ENCODE measurements around the gene HNRNPA3.
A peak's percentile ranks its signal among the peaks of the same experiment; 100 is the strongest.
"Not testable (repeated sequence)": the region's sequence is repeated elsewhere in the genome, so short reads cannot be mapped to it uniquely, and the experiment has no call there.

The HNRNPA3 gene

DNA sequence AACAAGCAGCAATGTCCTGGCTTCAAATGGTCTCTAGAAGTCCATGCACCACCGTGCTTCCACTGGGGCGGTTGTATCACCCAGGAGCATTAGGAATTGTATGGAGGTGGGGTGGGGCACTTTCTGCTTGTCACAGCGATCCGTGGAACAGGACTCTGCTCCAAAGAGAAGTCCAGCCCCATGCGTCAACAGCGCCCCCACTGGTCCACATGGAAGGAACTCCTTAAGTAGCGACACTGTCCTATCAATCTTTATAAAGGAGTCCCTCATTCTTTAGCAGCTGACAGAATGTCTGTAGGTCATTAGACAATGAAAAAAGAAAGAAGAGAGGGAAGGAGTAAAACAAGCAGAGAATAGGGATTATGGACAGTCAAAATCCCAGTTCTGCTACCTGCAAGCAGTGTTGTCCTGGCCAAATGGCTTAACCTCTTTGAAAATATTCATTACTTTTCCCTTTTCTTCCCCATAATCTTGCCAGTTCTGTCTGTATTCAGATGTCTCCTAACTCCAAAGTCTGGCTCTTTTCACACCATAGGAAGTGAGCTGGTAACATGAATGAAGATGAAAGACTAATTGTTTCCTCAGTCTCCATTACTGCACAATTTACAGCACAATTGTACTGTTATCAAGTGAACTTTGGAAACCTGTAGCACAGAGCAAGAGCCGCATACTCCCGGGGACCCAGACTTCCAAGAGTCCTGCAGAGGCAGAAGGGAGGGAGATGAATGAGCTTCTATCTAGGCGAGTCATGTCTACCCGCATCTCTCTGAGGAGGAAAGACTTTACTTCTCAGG, 42.0 kb downstream of the HNRNPA3 start:
- DNase-seq = peak in 24 of 56 donors; percentile 4 to 74 (median 17)

DNA sequence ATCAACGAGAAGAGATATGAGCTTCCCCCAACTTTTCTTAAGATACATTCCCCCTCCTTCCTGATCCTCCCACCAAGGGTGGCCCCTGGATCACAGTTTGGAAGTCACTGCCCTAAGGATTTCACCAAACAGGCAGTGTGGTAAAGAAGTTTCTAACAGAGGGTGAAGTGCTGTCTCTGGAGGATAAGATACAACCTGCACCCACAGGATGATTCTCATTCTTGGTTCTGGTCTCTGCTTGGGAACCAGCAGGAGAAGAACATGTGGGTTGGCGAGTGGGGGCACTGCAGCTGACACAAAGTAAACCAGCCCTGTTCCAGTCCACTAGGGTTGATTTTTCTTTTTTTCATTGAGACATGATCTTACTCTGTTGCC, 42.6 kb downstream of the HNRNPA3 start:
- no peak for DNase-seq

- no peak for DNase-seq
Measured at GRCh38 chr2:177256026-177256425, 43.4 kb downstream of the HNRNPA3 start.

GRCh38 chr2:177256695-177257094, 44.1 kb downstream of the HNRNPA3 start:
- no peak for DNase-seq

- no peak for DNase-seq
Measured at GRCh38 chr2:177257471-177257870, 44.9 kb downstream of the HNRNPA3 start.

- no peak for DNase-seq
Measured at GRCh38 chr2:177258059-177258458, 45.5 kb downstream of the HNRNPA3 start.

DNA sequence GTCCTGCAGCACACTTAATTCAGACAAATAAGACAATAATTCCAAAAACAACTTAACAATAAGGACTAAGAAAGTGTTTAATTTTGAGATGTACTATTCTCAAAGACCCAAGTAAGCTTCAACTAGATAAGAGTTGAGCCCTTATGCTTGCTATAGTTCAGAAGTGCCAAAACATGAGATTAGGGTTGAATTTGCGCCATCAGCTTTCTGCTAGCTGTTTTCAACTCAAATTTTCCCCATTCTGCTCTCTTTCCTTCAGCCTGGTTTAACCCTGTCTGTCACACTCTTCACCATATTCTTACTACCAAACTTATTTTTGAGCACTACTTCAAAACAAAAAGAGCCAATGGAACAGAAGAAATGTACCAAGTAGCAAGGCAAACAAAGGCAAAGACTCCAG, 47.8 kb downstream of the HNRNPA3 start:
- no peak for DNase-seq

DNA sequence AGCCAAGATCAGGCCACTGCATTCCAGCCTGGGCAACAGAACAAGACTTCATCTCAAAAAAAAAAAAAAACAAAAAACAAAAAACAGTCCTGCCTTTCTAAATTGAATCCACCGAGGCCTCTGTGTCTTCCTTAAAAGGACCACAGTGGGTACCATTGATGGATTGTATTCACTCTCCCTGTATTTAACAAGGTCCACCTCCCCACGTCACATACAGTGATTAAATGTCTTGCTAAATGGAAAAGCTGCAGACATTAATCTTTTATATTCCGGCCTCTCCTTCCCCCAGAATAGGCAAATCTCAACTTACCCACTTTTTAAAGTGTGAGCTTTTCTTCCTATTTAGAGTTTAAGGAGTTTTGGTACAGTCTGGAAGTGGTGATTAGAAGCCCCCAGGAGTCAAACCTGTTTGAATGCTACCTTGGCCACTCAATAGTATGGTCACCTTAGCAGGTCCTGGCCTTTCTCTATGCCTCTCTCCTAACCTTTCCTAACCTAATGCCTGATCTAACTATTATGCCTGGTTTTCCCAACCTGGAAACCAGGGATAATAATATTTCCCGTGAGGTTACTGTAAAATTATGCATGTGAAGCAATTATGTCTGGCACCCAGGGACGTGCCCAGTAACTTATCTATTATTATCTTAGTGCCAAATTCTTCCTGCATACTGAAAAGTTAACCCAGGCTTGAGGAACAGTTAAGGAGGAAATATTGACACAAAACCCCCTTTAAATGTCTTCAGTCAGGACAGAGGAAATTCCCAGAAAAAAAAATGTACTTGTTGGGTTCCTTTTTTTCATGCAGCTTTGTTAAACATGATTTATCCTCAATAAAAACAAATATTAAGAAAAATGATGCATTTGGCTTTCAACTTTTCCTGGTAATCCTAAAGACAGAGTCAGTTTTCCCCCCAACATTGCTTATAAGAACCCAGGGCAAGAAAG, 48.8 kb downstream of the HNRNPA3 start:
- no peak for DNase-seq

GRCh38 chr2:177262092-177262491, 49.5 kb downstream of the HNRNPA3 start:
- DNase-seq = no peak

GRCh38 chr2:177262958-177263450, 50.4 kb downstream of the HNRNPA3 start:
- no peak for DNase-seq

DNA sequence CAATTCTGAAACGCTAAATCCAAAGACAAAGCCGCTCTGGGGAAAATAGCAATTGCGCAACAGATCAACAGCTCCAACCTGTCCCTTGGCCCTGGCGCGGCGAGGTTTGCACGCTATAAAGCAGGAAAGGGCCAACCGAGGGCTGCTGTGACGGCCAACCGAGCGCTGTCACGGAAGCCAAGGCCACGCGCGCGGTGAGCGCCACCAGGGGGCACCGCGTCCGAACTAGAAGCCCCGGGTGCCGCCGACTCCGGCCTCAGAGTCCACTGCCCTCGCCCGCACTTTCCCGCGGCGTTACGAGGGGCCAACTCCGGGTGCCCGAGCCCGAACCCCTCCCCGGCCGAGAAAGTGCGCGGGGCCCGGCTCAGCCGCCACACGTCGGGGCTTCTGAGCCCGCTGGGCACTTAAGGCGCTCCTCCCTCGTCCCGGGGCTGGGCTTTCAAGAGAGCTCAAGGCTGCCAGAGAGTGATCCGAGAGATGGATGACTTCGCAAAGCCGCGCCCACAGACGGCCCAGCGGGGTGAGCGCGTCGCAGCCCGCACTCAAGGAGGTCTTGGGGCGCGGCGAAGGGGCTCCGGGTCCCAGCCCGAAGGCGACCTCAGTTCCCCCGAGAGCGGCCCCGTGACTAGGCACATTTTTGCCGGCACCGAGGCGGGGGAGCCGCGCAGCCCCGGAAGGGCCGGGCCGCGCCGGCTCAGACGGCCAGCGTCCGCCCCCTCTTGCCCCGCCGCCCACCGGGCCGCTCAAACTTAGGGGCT, 51.0 kb downstream of the HNRNPA3 start:
- DNase-seq = peak; percentile 38 to 98 (median 91)

- DNase-seq = peak in 14 of 56 donors; percentile 33 to 88 (median 61)
Measured at GRCh38 chr2:177264209-177264692, 51.7 kb downstream of the HNRNPA3 start.

DNA sequence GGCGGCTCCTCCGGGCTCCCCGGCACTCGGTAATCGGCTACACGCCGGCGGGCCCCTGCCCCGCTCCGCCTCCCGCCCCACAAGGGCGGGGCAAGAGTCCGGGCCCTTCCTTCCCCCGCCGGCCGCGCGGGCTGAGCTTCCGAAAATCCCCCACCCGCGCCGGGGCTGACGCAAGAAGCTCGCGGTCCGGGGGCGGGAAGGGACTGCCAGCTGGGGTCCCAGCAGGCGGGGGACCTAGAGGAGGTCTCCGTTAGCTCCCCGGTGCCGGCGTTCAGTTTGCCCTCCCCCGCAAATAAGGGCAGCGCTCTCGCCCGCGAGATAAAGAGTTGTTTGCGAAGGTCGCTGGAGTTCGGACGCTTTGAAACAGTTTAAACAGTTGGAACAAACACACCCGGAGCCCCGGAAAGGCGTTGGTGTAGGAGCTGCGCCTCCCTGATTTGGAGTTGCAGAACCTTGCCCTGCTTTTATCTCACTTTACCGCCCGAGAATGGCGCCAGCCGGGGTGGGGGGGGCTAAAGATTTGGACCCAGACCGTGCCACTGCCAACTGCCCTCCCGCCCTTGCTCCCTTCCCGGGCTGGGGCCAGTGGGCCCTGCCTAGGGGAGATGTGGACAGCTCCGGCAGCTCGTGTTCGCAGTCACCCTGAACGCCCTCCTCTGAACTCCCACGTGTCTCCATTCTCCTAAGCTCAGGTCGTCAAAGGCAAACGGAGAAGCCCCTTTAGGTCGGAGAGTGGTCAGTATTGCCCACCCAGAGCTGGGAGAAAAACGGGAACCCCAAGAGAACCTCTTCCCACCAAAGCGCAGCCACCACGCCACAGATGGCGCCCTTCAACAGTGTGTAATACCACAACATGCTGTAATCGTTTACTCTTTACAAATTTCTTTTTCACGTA, 52.3 kb downstream of the HNRNPA3 start, which contains the start of gene NFE2L2:
TSS of gene NFE2L2 (minus strand) at position 35 of the 895 bp plus-strand sequence. CDS start 151 bp downstream, outside the sequence.
- peak in 55 of 56 donors; percentile 56 to 97 (median 86) for DNase-seq

DNA sequence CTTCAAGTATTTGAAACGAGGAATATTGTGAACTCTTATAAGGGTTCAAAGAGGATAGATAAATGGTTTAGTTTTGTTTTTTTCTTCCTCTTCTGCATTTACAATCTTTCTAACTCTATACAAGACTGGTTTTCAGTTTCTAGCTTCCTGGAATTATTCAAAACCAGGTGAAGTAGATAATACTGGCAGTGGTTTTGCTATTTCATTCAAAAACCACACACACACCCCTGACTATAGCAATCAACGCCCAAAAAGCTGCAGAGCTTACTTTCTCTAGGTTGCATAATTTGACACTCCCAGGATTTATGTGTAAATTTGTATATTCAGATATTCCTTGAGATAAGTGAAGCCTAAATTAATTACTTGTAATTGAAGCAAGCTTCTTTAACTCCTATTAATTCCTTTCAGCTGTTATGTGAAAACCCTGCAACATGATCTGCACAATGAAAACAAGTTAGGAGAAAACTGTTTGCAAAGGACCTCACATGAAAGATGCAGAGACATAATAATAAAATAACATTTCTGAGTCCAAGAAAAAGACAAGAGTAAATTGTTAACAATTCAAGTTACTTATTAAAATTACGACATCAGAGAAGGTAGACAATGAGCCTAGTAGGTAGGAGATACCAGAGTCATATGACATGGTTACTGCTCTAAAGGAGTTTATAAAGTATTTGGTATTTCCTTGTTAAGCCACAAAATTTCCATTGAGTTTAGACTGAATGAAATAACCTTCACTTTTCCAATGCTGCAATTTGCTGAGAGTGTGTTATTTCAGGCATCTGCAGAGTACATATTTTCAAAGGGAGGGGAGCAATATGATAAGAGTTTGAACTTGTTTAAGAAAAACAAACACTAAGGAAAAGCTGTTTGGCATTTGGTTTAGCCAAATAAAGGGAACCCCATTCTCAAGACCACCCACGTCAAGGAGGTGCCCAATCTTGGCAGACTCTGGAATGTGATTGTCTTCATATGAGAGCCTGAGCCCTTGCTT, 53.5 kb downstream of the HNRNPA3 start:
- DNase-seq = no peak

DNA sequence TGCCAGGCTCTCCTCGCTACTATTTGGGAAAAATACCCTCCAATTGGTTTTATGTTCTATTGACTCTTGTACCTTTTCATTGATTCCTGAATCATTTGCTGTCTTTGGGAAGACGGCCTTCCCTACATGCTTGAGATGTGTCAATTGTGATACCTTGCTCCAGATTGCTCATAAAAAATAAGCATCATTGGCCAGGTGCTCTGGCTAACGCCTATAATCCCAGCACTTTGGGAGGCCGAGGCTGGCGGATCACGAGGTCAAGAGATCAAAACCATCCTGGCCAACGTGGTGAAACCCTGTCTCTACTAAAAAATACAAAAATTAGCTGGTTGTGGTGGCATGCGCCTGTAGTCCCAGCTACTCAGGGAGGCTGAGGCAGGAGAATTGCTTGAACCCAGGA, 54.4 kb downstream of the HNRNPA3 start:
- DNase-seq = not testable (repeated sequence)

- no peak for DNase-seq
Measured at GRCh38 chr2:177268187-177268871, 55.7 kb downstream of the HNRNPA3 start.

DNA sequence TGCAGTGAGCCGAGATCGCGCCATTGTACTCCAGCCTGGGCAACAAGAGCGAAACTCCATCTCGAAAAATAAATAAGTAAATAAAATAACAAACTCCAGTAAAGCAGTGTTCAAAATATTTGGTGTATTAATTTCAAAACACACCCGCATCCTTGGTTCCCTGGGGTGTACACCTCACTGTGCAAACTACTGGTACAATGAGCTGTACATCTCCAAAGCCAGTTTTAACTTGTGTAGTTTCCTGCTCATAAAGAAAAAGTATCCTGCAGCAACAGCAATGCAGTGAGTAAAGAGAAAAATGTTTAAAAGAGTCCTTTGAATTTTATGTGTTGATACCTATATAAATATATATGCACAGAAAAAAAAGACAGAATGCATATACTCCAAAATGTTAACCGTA, 56.3 kb downstream of the HNRNPA3 start:
- DNase-seq = no peak

DNA sequence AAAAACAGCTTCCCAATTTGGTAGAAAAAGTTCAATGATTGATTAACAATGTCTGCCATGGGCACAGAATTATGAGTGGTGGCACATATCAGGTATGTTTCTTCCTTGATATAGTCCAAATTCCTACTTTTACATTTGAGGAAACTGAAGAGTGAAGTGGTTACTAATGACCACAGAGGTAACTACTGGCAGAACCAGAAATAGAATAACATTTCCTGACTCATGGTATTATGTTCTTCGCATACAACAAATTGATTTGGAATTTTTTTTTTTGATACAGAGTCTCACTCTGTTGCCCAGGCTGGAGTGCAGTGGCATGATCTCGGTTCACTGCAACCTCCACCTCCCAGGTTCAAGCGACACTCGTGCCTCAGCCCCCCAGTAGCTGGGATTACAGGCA, 57.9 kb downstream of the HNRNPA3 start:
- DNase-seq = no peak
